H1 (cell line): ENCODE results near the gene LPXN. TPM values are rescaled to one million over a fixed set of nuclear protein-coding genes. Genes with fewer than 3 reads are reported as not detected.

Source experiments
- CTCF ChIA-PET: fragments of 300-600 bp; sonication (Branson Sonifier 250); formaldehyde crosslinking; loops from one replicate; lab custom pipeline; 2021; ENCODE audit not compliant: partially characterized antibody; lab: Charles Lee
- POLR2A ChIA-PET: fragments of 300-600 bp; sonication (Branson Sonifier 250); formaldehyde crosslinking; loops from one replicate; lab custom pipeline; 2021; ENCODE audit warnings: inconsistent platforms; ENCODE audit not compliant: partially characterized antibody; lab: Charles Lee
- DNase-seq, 2 experiments: peaks; one replicate each; pipeline versions ENCODE4 v3.0.0 to v3.0.0-alpha.2; 2010 to 2022; ENCODE audit warnings: low spot score in 2 of 2, low read depth in 1 of 2, mixed read lengths in 1 of 2
- FAIRE-seq: peaks from 2 replicates; lab custom pipeline; 2011; peaks lifted over from hg19 to GRCh38; lab: Jason Lieb, UNC
- H2AFZ ChIP-seq: 2 replicates; pipeline ENCODE4 v1.8.1; 2012; ENCODE audit warnings: low read length, inconsistent platforms
- H2AK5ac ChIP-seq: 2 replicates; pipeline ENCODE4 v1.6.1; 2013; ENCODE audit warnings: low read depth, low read length
- H2BK120ac ChIP-seq: replicated peaks from 2 replicates; pipeline ENCODE3; 2013; ENCODE audit warnings: low read depth, low read length, inconsistent platforms
- H2BK12ac ChIP-seq: 2 replicates; pipeline ENCODE4 v1.6.1; 2013; ENCODE audit warnings: low read depth, low read length
- H2BK15ac ChIP-seq: 2 replicates; pipeline ENCODE4 v1.6.1; 2013; ENCODE audit warnings: low read length
- H2BK20ac ChIP-seq: 2 replicates; pipeline ENCODE4 v1.6.1; 2013; ENCODE audit warnings: low read length
- H2BK5ac ChIP-seq: 2 replicates; pipeline ENCODE4 v1.6.1; 2013; ENCODE audit warnings: low read depth, low read length
- H3K14ac ChIP-seq: 2 replicates; pipeline ENCODE4 v1.6.1; 2013; ENCODE audit warnings: inconsistent platforms; ENCODE audit not compliant: insufficient read length
- H3K18ac ChIP-seq: 2 replicates; pipeline ENCODE4 v1.6.1; 2013; ENCODE audit warnings: low read length; ENCODE audit errors: extremely low read depth
- H3K23ac ChIP-seq: 2 replicates; pipeline ENCODE4 v1.6.1; 2013; ENCODE audit warnings: inconsistent platforms; ENCODE audit not compliant: insufficient read length
- H3K23me2 ChIP-seq: 2 replicates; pipeline ENCODE4 v1.6.1; 2013; ENCODE audit warnings: low read depth, low read length
- H3K27ac ChIP-seq: 2 replicates; pipeline ENCODE4 v1.6.1; 2011; ENCODE audit warnings: low read depth, low read length, inconsistent platforms
- H3K27me3 ChIP-seq, 4 experiments: replicated peaks in 1 of 4; 1 replicate in 1 of 4; 2 replicates in 3 of 4; pipeline versions ENCODE4 v1.6.1 to v1.8.1; 2011 to 2013; ENCODE audit warnings: low read length in 3 of 4, mild to moderate bottlenecking in 3 of 4, inconsistent platforms in 2 of 4, mixed read lengths in 2 of 4, moderate library complexity in 1 of 4; ENCODE audit not compliant: control insufficient read depth in 3 of 4, insufficient read depth in 3 of 4; ENCODE audit errors: extremely low read depth in 1 of 4
- H3K36me3 ChIP-seq, 4 experiments: 2 replicates each; pipeline versions ENCODE4 v1.6.1 to v1.8.1; 2011 to 2013; ENCODE audit warnings: mild to moderate bottlenecking in 4 of 4, low read length in 3 of 4, moderate library complexity in 2 of 4, control low read depth in 1 of 4, inconsistent platforms in 1 of 4; ENCODE audit not compliant: insufficient read depth in 4 of 4, control insufficient read depth in 2 of 4
- H3K4ac ChIP-seq: replicated peaks from 2 replicates; pipeline ENCODE3; 2013; ENCODE audit warnings: low read length, low read depth, mixed read lengths, inconsistent platforms; ENCODE audit not compliant: insufficient read length
- H3K4me1 ChIP-seq, 4 experiments: replicated peaks in 1 of 4; 1 replicate in 1 of 4; 2 replicates in 3 of 4; pipeline versions ENCODE4 v1.6.1 to v1.8.1; 2011 to 2013; ENCODE audit warnings: low read length in 3 of 4, inconsistent platforms in 2 of 4, mixed read lengths in 1 of 4; ENCODE audit not compliant: insufficient read depth in 4 of 4, control insufficient read depth in 3 of 4
- H3K4me2 ChIP-seq, 2 experiments: 2 replicates each; pipeline versions ENCODE4 v1.6.1 to v1.8.1; 2011 to 2013; ENCODE audit warnings: low read depth in 2 of 2, low read length in 2 of 2, control low read depth in 1 of 2, inconsistent platforms in 1 of 2, mild to moderate bottlenecking in 1 of 2; ENCODE audit not compliant: insufficient read depth in 1 of 2
- H3K4me3 ChIP-seq, 4 experiments: fragments of 200-600, 300-600 bp in 1 of 4; sonication (generic), shearing (Covaris generic), sonication (Bioruptor Twin) in 1 of 4; 2 replicates each; pipeline versions ENCODE4 v1.5.1 to v1.8.1; 2011 to 2016; ENCODE audit warnings: low read length in 4 of 4, low read depth in 3 of 4, control low read depth in 2 of 4, inconsistent platforms in 2 of 4, mild to moderate bottlenecking in 2 of 4, mixed read lengths in 1 of 4, moderate library complexity in 1 of 4; ENCODE audit not compliant: insufficient read depth in 2 of 4; ENCODE audit errors: extremely low read depth in 1 of 4
- H3K56ac ChIP-seq: replicated peaks from 2 replicates; pipeline ENCODE3; 2013; ENCODE audit warnings: low read depth, mild to moderate bottlenecking, mixed read lengths, low read length, inconsistent platforms; ENCODE audit not compliant: insufficient read length
- H3K79me1 ChIP-seq: 2 replicates; pipeline ENCODE4 v1.6.1; 2013; ENCODE audit warnings: low read depth, low read length, control low read depth
- H3K79me2 ChIP-seq, 2 experiments: 2 replicates each; pipeline versions ENCODE4 v1.6.1 to v1.8.1; 2012 to 2013; ENCODE audit warnings: low read length in 2 of 2, mild to moderate bottlenecking in 2 of 2, inconsistent platforms in 1 of 2; ENCODE audit not compliant: insufficient read depth in 2 of 2, control insufficient read depth in 1 of 2
- H3K9ac ChIP-seq, 4 experiments: replicated peaks in 1 of 4; 1 replicate in 1 of 4; 2 replicates in 3 of 4; pipeline versions ENCODE4 v1.6.1 to v1.8.1; 2011 to 2013; ENCODE audit warnings: low read depth in 3 of 4, low read length in 3 of 4, control low read depth in 2 of 4, mild to moderate bottlenecking in 2 of 4, moderate library complexity in 2 of 4, inconsistent platforms in 1 of 4; ENCODE audit errors: extremely low read depth in 1 of 4
- H3K9me3 ChIP-seq, 2 experiments: 2 replicates each; pipeline versions ENCODE4 v1.6.1 to v1.8.1; 2012 to 2013; ENCODE audit warnings: mild to moderate bottlenecking in 2 of 2, moderate library complexity in 2 of 2, control low read depth in 1 of 2, inconsistent platforms in 1 of 2, low read depth in 1 of 2, low read length in 1 of 2, mixed read lengths in 1 of 2; ENCODE audit not compliant: insufficient read depth in 2 of 2
- H4K20me1 ChIP-seq, 2 experiments: replicated peaks in 1 of 2; 2 replicates each; pipeline versions ENCODE3 to v1.8.1; 2011 to 2013; ENCODE audit warnings: inconsistent platforms in 2 of 2, low read length in 2 of 2, mild to moderate bottlenecking in 1 of 2; ENCODE audit not compliant: insufficient read depth in 2 of 2, control insufficient read depth in 1 of 2
- H4K5ac ChIP-seq: 2 replicates; pipeline ENCODE4 v1.6.1; 2013; ENCODE audit warnings: low read length, low read depth, mixed read lengths, inconsistent platforms; ENCODE audit not compliant: insufficient read length
- H4K8ac ChIP-seq: 2 replicates; pipeline ENCODE4 v1.8.0; 2013; ENCODE audit warnings: mild to moderate bottlenecking, moderate library complexity, low read length, inconsistent platforms; ENCODE audit not compliant: insufficient read depth; ENCODE audit errors: extremely low read depth
- H4K91ac ChIP-seq: replicated peaks from 2 replicates; pipeline ENCODE3; 2013; ENCODE audit warnings: low read length, mixed read lengths, inconsistent platforms; ENCODE audit not compliant: insufficient read length
- ASH2L ChIP-seq: fragments of 200-600, 300-600 bp; sonication (generic); IDR thresholded peaks from one replicate; pipeline ENCODE4 v1.7.1; 2017; ENCODE audit warnings: low read length
- CHD2 ChIP-seq: IDR thresholded peaks from 2 replicates; pipeline ENCODE4 v1.6.1; 2012; ENCODE audit warnings: low read length, improper control_type of control experiment
- HDAC2 ChIP-seq, 2 experiments: fragments of 300-600 bp in 1 of 2; sonication (generic) in 1 of 2; IDR thresholded peaks; 2 replicates each; pipeline ENCODE4 v1.6.1; 2011 to 2012; ENCODE audit warnings: low read depth in 2 of 2, low read length in 2 of 2, mild to moderate bottlenecking in 2 of 2, moderate library complexity in 2 of 2, borderline replicate concordance in 1 of 2, inconsistent platforms in 1 of 2
- JUN ChIP-seq: IDR thresholded peaks from 2 replicates; pipeline ENCODE4 v1.6.1; 2011; ENCODE audit warnings: low read depth, mild to moderate bottlenecking, improper control_type of control experiment, low read length
- PHF8 ChIP-seq: fragments of 200-600 bp; sonication (generic); conservative IDR thresholded peaks from 2 replicates; pipeline ENCODE4 v1.7.1; 2012; ENCODE audit warnings: low read depth, mild to moderate bottlenecking, inconsistent platforms, low read length, moderate library complexity
- RBBP5 ChIP-seq: IDR thresholded peaks from 2 replicates; pipeline ENCODE4 v1.7.1; 2012; ENCODE audit warnings: low read depth, mild to moderate bottlenecking, inconsistent platforms, low read length, moderate library complexity, borderline replicate concordance
- RFX5 ChIP-seq: IDR thresholded peaks from 2 replicates; pipeline ENCODE4 v1.6.1; 2011; ENCODE audit warnings: low read depth, low read length, improper control_type of control experiment, borderline replicate concordance
- SIX5 ChIP-seq: IDR thresholded peaks from 2 replicates; pipeline ENCODE4 v1.6.1; 2011; ENCODE audit warnings: mild to moderate bottlenecking, low read depth, low read length
- SP1 ChIP-seq: IDR thresholded peaks from 2 replicates; pipeline ENCODE4 v1.6.1; 2011; ENCODE audit warnings: low read depth, low read length
- SUZ12 ChIP-seq: fragments of 200-600 bp; sonication (generic); IDR thresholded peaks from 2 replicates; pipeline ENCODE4 v1.6.1; 2012; ENCODE audit warnings: mild to moderate bottlenecking, inconsistent platforms, low read length, moderate library complexity, mixed read lengths
- TAF7 ChIP-seq: optimal IDR thresholded peaks from 2 replicates; pipeline ENCODE3; 2011; ENCODE audit warnings: low read depth, mild to moderate bottlenecking, inconsistent platforms, low read length, moderate library complexity, borderline replicate concordance
- WGBS, 2 experiments: shearing (Covaris generic) in 1 of 2; methylation state at CpG; one replicate each; pipeline versions ENCODE4 v1.1.6 to v1.1.7; 2013 to 2015; ENCODE audit warnings: low lambda C conversion rate in 2 of 2, mixed read lengths in 2 of 2, inconsistent platforms in 1 of 2, low coverage in 1 of 2, missing lambda C conversion rate in 1 of 2; ENCODE audit not compliant: insufficient replicate concordance in 2 of 2, insufficient coverage in 1 of 2, insufficient read length in 1 of 2; ENCODE audit errors: extremely low coverage in 1 of 2, missing lambda C conversion rate in 1 of 2; 5-methylcytosine and 5-hydroxymethylcytosine counted together
- polyA plus RNA-seq, 7 experiments: library from polyadenylated mRNA; depleted of rRNA in 3 of 7; stranded (reverse) in 5 of 7; unstranded in 2 of 7; fragments of >200 nt in 5 of 7; fragments of 200-250 nt in 2 of 7; gene quantifications; 1 replicate in 5 of 7; 2 replicates in 1 of 7; 4 replicates in 1 of 7; pipeline versions ENCODE4 v1.2.1 to v1.2.3, GENCODE V29; 2011 to 2013; ENCODE audit warnings: missing spikeins in 2 of 7, mixed read lengths in 2 of 7
- total RNA-seq: library from RNA; stranded (reverse); fragmentation: NEBNext Ultra II Directional; extraction: Animal tissue kit (Norgen Biotek cat#: 25700); gene quantifications from 2 replicates; pipeline ENCODE4 v1.2.1, GENCODE V29; 2021
- TF ChIP-seq, protein P1 (sequence below): IDR thresholded peaks from 2 replicates; pipeline ENCODE4 v1.6.1; 2011; ENCODE audit warnings: low read length, improper control_type of control experiment
- TF ChIP-seq, protein P2 (sequence below): IDR thresholded peaks from 2 replicates; pipeline ENCODE4 v1.6.1; 2012; ENCODE audit warnings: inconsistent platforms

LPXN gene
- total and polyA plus RNA-seq, 2 of the 8 experiments (the other 6 are each of a cell fraction or from before 2014, with no cell fraction given) = 1.4 to 2.7 TPM

DNA sequence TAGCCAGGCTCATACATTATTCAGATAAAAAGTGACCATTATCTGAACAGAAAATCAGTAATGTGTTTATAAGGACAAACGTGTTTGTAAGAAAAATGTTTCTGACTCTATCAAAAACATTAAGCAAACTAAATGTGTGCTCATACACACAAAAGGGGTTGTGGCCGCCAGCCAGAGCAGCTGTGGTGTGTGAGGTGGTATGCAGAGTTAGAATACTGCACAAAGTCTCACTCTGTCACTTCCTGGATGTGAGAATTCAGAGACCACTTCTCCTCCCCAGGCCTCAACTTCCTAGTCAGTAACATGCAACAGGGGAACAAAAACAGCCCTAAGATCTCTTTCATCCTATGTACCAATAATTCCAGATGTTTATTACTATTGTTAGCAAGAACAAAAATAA is 77.2 kb downstream of the LPXN start:
- CTCF ChIA-PET = interaction anchor here (2.1 to 2.3 kb wide), 2 partner anchors 14 to 26 kb away, joined by 7 to 8 read pairs; no protein-coding TSS in a partner anchor
- no peaks in the 10 kb centered on the region for H3K79me2 ChIP-seq
- no peaks in the 10 kb centered on the region for H4K20me1 ChIP-seq
- POLR2A ChIA-PET = no interaction called here
- H2BK15ac ChIP-seq = no peak overlapping the region
- no peak overlapping the region for H3K14ac ChIP-seq
- H4K8ac ChIP-seq = no peak overlapping the region
- H3K23me2 ChIP-seq = no peaks in the 10 kb centered on the region
- H4K91ac ChIP-seq = no peak overlapping the region
- no peaks in the 10 kb centered on the region for H3K36me3 ChIP-seq
- no peak for DNase-seq
- H3K4me3 ChIP-seq = no peak overlapping the region
- no peaks in the 10 kb centered on the region for H3K4me1 ChIP-seq
- H2AK5ac ChIP-seq = no peak overlapping the region
- 80% methylated on average over 2 of the region's 2 CpGs; no CpG with 5 or more reads in 1 of the 2 experiments for WGBS, 2 experiments
- H2BK12ac ChIP-seq = no peak overlapping the region
- no peak overlapping the region for H3K4me2 ChIP-seq
- H2BK5ac ChIP-seq = no peak overlapping the region
- H4K5ac ChIP-seq = no peak overlapping the region
- H2BK120ac ChIP-seq = no peak overlapping the region
- H2BK20ac ChIP-seq = no peak overlapping the region
- no peak overlapping the region for H2AFZ ChIP-seq
- H3K27me3 ChIP-seq = no peaks in the 10 kb centered on the region; a peak in 1 of 7 replicates
- H3K9ac ChIP-seq = no peak overlapping the region
- H3K27ac ChIP-seq = no peak overlapping the region
- no peak overlapping the region for H3K56ac ChIP-seq
- no peak overlapping the region for H3K23ac ChIP-seq
- no peak overlapping the region for H3K4ac ChIP-seq
- H3K79me1 ChIP-seq = no peaks in the 10 kb centered on the region
- H3K18ac ChIP-seq = no peak overlapping the region
- H3K9me3 ChIP-seq = no peaks in the 10 kb centered on the region
- no peak for FAIRE-seq
- TF ChIP-seq SIX5 (no peak), PHF8 (no peak), TAF7 (no peak), JUN (no peak), SP1 (no peak), CHD2 (no peak), ASH2L (no peak), HDAC2 (IDR thresholded peaks at IDR 0.05; ENCODE audit: borderline replicate concordance in 1 of 2, low read depth in 2 of 2, low read length in 2 of 2) (no peak), RFX5 (no peak), RBBP5 (no peak), SUZ12 (no peak)
- TF ChIP-seq, protein P1, sequence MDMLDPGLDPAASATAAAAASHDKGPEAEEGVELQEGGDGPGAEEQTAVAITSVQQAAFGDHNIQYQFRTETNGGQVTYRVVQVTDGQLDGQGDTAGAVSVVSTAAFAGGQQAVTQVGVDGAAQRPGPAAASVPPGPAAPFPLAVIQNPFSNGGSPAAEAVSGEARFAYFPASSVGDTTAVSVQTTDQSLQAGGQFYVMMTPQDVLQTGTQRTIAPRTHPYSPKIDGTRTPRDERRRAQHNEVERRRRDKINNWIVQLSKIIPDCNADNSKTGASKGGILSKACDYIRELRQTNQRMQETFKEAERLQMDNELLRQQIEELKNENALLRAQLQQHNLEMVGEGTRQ = no peak
- TF ChIP-seq, protein P2, sequence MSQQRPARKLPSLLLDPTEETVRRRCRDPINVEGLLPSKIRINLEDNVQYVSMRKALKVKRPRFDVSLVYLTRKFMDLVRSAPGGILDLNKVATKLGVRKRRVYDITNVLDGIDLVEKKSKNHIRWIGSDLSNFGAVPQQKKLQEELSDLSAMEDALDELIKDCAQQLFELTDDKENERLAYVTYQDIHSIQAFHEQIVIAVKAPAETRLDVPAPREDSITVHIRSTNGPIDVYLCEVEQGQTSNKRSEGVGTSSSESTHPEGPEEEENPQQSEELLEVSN = no peak
